PC-9 (cell line): Measurements from ENCODE around the gene SDK2. TPM values are rescaled to one million over a fixed set of nuclear protein-coding genes. Genes with fewer than 3 reads are reported as not detected.

ENCODE experiments used
- BruUV-seq: library from RNA; stranded (reverse); fragments of 400-500 nt; replicated peaks from 2 replicates; lab custom pipeline; 2021; lab: Mats Ljungman, UMichigan
- CTCF ChIA-PET: fragments of 300-600 bp; sonication (Branson Sonifier 250); formaldehyde crosslinking; loops from one replicate; lab custom pipeline; 2022; ENCODE audit warnings: antibody characterized with exemption; lab: Charles Lee
- POLR2A ChIA-PET: fragments of 300-600 bp; sonication (Branson Sonifier 250); formaldehyde crosslinking; loops from one replicate; lab custom pipeline; 2022; ENCODE audit warnings: antibody characterized with exemption; ENCODE audit not compliant: unreplicated experiment; lab: Charles Lee
- DNase-seq, 2 experiments: peaks; one replicate each; pipeline versions ENCODE4 v3.0.0 to v3.0.0-alpha.2; 2015 to 2022; ENCODE audit warnings: mixed read lengths in 1 of 2
- H2AFZ ChIP-seq: fragments of 200-600 bp; sonication (generic); 2 replicates; pipeline ENCODE4 v1.8.1; 2017; ENCODE audit warnings: antibody characterized with exemption
- H3F3A ChIP-seq: fragments of 200-600 bp; sonication (generic); 2 replicates; pipeline ENCODE4 v1.8.1; 2017; ENCODE audit warnings: antibody characterized with exemption, mild to moderate bottlenecking, low read depth; ENCODE audit not compliant: insufficient read depth
- H3K27ac ChIP-seq: fragments of 200-600 bp; sonication (generic); 2 replicates; pipeline ENCODE4 v1.6.1; 2016; ENCODE audit warnings: mixed run types
- H3K27me3 ChIP-seq: fragments of 200-600 bp; sonication (generic); 2 replicates; pipeline ENCODE4 v1.6.1; 2016; ENCODE audit warnings: low read depth, mixed run types; ENCODE audit not compliant: insufficient read depth
- H3K36me3 ChIP-seq: fragments of 200-600 bp; sonication (generic); 2 replicates; pipeline ENCODE4 v1.6.1; 2016; ENCODE audit warnings: low read depth, mixed run types
- H3K4me1 ChIP-seq: fragments of 200-600 bp; sonication (generic); replicated peaks from 2 replicates; pipeline ENCODE4 v1.6.1; 2016; ENCODE audit warnings: mixed run types; ENCODE audit not compliant: insufficient read depth
- H3K4me2 ChIP-seq: fragments of 200-600 bp; sonication (generic); 2 replicates; pipeline ENCODE4 v1.6.1; 2017; ENCODE audit warnings: mixed run types
- H3K4me3 ChIP-seq: fragments of 200-600 bp; sonication (generic); 2 replicates; pipeline ENCODE4 v1.6.1; 2016; ENCODE audit warnings: mixed run types
- H3K79me2 ChIP-seq: fragments of 200-600 bp; sonication (generic); 2 replicates; pipeline ENCODE4 v1.6.1; 2017; ENCODE audit warnings: low read depth, mixed run types
- H3K9me2 ChIP-seq: fragments of 200-600 bp; sonication (generic); 2 replicates; pipeline ENCODE4 v1.8.1; 2017; ENCODE audit warnings: mild to moderate bottlenecking; ENCODE audit not compliant: insufficient read depth
- H3K9me3 ChIP-seq: fragments of 200-600 bp; sonication (generic); 2 replicates; pipeline ENCODE4 v1.8.1; 2016; ENCODE audit warnings: low read depth; ENCODE audit not compliant: insufficient read depth
- H4K20me1 ChIP-seq: fragments of 200-600 bp; sonication (generic); 2 replicates; pipeline ENCODE4 v1.8.1; 2017; ENCODE audit not compliant: insufficient read depth
- EZH2 ChIP-seq: fragments of 200-600 bp; sonication (generic); IDR thresholded peaks from 2 replicates; pipeline ENCODE4 v1.8.0; 2017; ENCODE audit warnings: antibody characterized with exemption, low read depth
- intact Hi-C: fragments of 100-400 bp; cut with micrococcal nuclease; formaldehyde crosslinking; loops from one replicate; pipeline ENCODE4 v1.10.0; 2022; ENCODE audit not compliant: unreplicated experiment
- total RNA-seq: library from RNA; stranded (reverse); gene quantifications from 2 replicates; pipeline ENCODE4 v1.2.3, GENCODE V29; 2021
- TF ChIP-seq, protein P1 (sequence below): fragments of 200-600 bp; sonication (generic); conservative IDR thresholded peaks from 2 replicates; pipeline ENCODE4 v1.6.1; 2017; ENCODE audit warnings: mixed run types, antibody characterized with exemption, mild to moderate bottlenecking, moderate library complexity

Gene SDK2
- total RNA-seq, 1 experiment from 2014 or later = 0.04 TPM

DNA sequence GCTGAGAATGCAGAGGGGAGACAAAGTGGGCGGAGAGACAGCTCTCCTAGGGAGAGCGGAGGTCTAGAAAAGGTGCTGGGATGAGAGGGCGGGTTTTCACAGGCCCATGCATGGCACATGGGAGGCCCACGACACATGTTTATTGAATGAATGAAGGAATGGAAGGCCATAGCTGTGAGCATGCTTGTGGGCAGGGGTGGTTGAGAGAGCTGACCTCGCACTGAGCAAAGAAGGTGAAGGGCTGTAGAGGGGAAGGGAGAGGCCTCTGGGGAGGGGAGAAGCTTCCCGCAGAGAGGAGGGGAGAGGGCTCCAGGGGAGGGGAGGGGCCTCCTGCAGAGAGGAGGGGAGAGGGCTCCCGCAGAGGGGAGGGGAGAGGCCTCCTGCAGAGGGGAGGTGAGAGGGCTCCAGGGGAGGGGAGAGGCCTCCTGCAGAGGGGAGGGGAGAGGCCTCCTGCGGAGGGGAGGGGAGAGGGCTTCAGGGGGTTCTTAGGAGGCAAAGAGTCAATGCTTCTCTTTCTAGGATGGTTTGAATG is 27.3 kb downstream of the SDK2 start:
- Histone ChIP-seq H3K79me2 (no peaks in the 10 kb centered on the region), H3K9me2 (no peaks in the 10 kb centered on the region), H3K4me3 (no peak overlapping the region), H3F3A (no peaks in the 10 kb centered on the region), H2AFZ (no peak overlapping the region), H3K36me3 (no peaks in the 10 kb centered on the region), H3K27ac (no peak overlapping the region), H3K4me1 (no peaks in the 10 kb centered on the region), H4K20me1 (no peaks in the 10 kb centered on the region), H3K27me3 (peaks cover 76% of the 10 kb centered on the region), H3K4me2 (no peak overlapping the region), H3K9me3 (no peaks in the 10 kb centered on the region)
- no peak for TF ChIP-seq EZH2
- TF ChIP-seq, protein P1, sequence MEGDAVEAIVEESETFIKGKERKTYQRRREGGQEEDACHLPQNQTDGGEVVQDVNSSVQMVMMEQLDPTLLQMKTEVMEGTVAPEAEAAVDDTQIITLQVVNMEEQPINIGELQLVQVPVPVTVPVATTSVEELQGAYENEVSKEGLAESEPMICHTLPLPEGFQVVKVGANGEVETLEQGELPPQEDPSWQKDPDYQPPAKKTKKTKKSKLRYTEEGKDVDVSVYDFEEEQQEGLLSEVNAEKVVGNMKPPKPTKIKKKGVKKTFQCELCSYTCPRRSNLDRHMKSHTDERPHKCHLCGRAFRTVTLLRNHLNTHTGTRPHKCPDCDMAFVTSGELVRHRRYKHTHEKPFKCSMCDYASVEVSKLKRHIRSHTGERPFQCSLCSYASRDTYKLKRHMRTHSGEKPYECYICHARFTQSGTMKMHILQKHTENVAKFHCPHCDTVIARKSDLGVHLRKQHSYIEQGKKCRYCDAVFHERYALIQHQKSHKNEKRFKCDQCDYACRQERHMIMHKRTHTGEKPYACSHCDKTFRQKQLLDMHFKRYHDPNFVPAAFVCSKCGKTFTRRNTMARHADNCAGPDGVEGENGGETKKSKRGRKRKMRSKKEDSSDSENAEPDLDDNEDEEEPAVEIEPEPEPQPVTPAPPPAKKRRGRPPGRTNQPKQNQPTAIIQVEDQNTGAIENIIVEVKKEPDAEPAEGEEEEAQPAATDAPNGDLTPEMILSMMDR = no peak
- no TSS peak for BruUV-seq
- ChIA-PET CTCF (no interaction called here), POLR2A (no interaction called here)
- intact Hi-C loops = no loop called here
- no peak for DNase-seq

- no peak for TF ChIP-seq EZH2
- TF ChIP-seq, protein P1 = no peak
- Histone ChIP-seq H3F3A (no peaks in the 10 kb centered on the region), H2AFZ (no peak overlapping the region), H3K9me3 (no peaks in the 10 kb centered on the region), H3K4me1 (no peaks in the 10 kb centered on the region), H3K4me2 (no peak overlapping the region), H3K27ac (no peak overlapping the region), H3K79me2 (no peaks in the 10 kb centered on the region), H3K27me3 (peaks cover 83% of the 10 kb centered on the region), H4K20me1 (no peaks in the 10 kb centered on the region), H3K4me3 (no peak overlapping the region), H3K9me2 (no peaks in the 10 kb centered on the region), H3K36me3 (no peaks in the 10 kb centered on the region)
- BruUV-seq = no TSS peak
- intact Hi-C loops = no loop called here
- ChIA-PET POLR2A (no interaction called here), CTCF (no interaction called here)
- DNase-seq = no peak
Measured at GRCh38 chr17:73616120-73616872, 27.9 kb downstream of the SDK2 start.

GRCh38 chr17:73614256-73614655 is 30.0 kb downstream of the SDK2 start:
- ChIA-PET CTCF (no interaction called here), POLR2A (no interaction called here)
- no peak for DNase-seq
- Histone ChIP-seq H3K36me3 (no peaks in the 10 kb centered on the region), H4K20me1 (no peaks in the 10 kb centered on the region), H3K27me3 (peaks cover 89% of the 10 kb centered on the region), H3K4me1 (no peaks in the 10 kb centered on the region), H3F3A (no peaks in the 10 kb centered on the region), H3K9me3 (no peaks in the 10 kb centered on the region), H3K27ac (no peak overlapping the region), H3K9me2 (no peaks in the 10 kb centered on the region), H3K4me3 (no peak overlapping the region), H3K4me2 (no peak overlapping the region), H2AFZ (no peak overlapping the region), H3K79me2 (no peaks in the 10 kb centered on the region)
- no TSS peak for BruUV-seq
- intact Hi-C loops = no loop called here
- TF ChIP-seq EZH2 = no peak
- TF ChIP-seq, protein P1 = no peak
